SK-N-SH (cell line): ENCODE data around the gene RDH16.

Experiments
- CTCF ChIP-seq: fragments of 200-600 bp; sonication (generic); IDR thresholded peaks from 2 replicates; pipeline ENCODE4 v1.6.1; 2017; ENCODE audit warnings: antibody characterized with exemption, mild to moderate bottlenecking, moderate library complexity
- GABPA ChIP-seq: IDR thresholded peaks from 2 replicates; pipeline ENCODE4 v1.4.0; 2012; ENCODE audit warnings: low read depth, mild to moderate bottlenecking
- IRF3 ChIP-seq: fragments of 150-350 bp; IDR thresholded peaks from 2 replicates; pipeline ENCODE4 v1.6.1; 2016; ENCODE audit warnings: mild to moderate bottlenecking, low read depth, low read length
- MAX ChIP-seq: IDR thresholded peaks from 2 replicates; pipeline ENCODE4 v1.4.0; 2012; ENCODE audit warnings: low read depth
- MXI1 ChIP-seq: IDR thresholded peaks from 2 replicates; pipeline ENCODE4 v1.6.1; 2012; ENCODE audit warnings: mild to moderate bottlenecking, low read depth, low read length, improper control_type of control experiment
- PBX3 ChIP-seq: IDR thresholded peaks from 2 replicates; pipeline ENCODE4; 2012
- POLR2AphosphoS5 ChIP-seq: IDR thresholded peaks from 2 replicates; pipeline ENCODE4 v1.6.1; 2012; ENCODE audit warnings: low read depth, low read length
- REST ChIP-seq: IDR thresholded peaks from 2 replicates; pipeline ENCODE4 v1.6.1; 2012; ENCODE audit warnings: mild to moderate bottlenecking, low read depth, low read length, moderate library complexity
- RFX5 ChIP-seq: IDR thresholded peaks from 2 replicates; pipeline ENCODE4 v1.6.1; 2012; ENCODE audit warnings: mild to moderate bottlenecking, improper control_type of control experiment, low read length
- SIN3A ChIP-seq: IDR thresholded peaks from 2 replicates; pipeline ENCODE4 v1.6.1; 2012; ENCODE audit warnings: low read depth, mild to moderate bottlenecking, low read length, moderate library complexity, borderline replicate concordance
- TAF1 ChIP-seq: IDR thresholded peaks from 2 replicates; pipeline ENCODE4 v1.6.1; 2012; ENCODE audit warnings: low read depth, mild to moderate bottlenecking, low read length, moderate library complexity, borderline replicate concordance
- USF1 ChIP-seq: IDR thresholded peaks from 2 replicates; pipeline ENCODE4 v1.4.0; 2012; ENCODE audit warnings: low read depth, borderline replicate concordance
- YY1 ChIP-seq: IDR thresholded peaks from 2 replicates; pipeline ENCODE4 v1.4.0; 2012; ENCODE audit warnings: low read depth, mild to moderate bottlenecking

GRCh38 chr12:56922031-56922430 is 35.4 kb downstream of the RDH16 start:
- TF ChIP-seq IRF3 (no peak), MXI1 (no peak), POLR2AphosphoS5 (no peak), SIN3A (no peak), CTCF (no peak), MAX (no peak), PBX3 (no peak), TAF1 (no peak), REST (no peak), GABPA (no peak), RFX5 (no peak), YY1 (no peak), USF1 (no peak)
